GM21576 (cell line): ENCODE data around the gene MAST1.
"Not testable (repeated sequence)": the region's sequence is repeated elsewhere in the genome, so short reads cannot be mapped to it uniquely, and the experiment has no call there.

Experiments
- ATAC-seq: cut with Tn5 transposase; IDR thresholded peaks from one replicate; pipeline ENCODE4 v1.9.1; 2021; ENCODE audit warnings: mild to moderate bottlenecking, moderate library complexity; ENCODE audit not compliant: unreplicated experiment

Gene MAST1

GRCh38 chr19:12838886-12839756 is 806 bp downstream of the MAST1 start:
- ATAC-seq: no peak

- no peak for ATAC-seq
Measured at GRCh38 chr19:12840091-12841079, 2.1 kb downstream of the MAST1 start.

- ATAC-seq: no peak
Measured at GRCh38 chr19:12841094-12841493, 2.8 kb downstream of the MAST1 start.

GRCh38 chr19:12842511-12842910 is 4.2 kb downstream of the MAST1 start:
- ATAC-seq: no peak

GRCh38 chr19:12843328-12843727 is 5.0 kb downstream of the MAST1 start:
- ATAC-seq: no peak

- no peak for ATAC-seq
Measured at GRCh38 chr19:12843999-12844732, 5.9 kb downstream of the MAST1 start.

- not testable (repeated sequence) for ATAC-seq
Measured at GRCh38 chr19:12846613-12847012, 8.3 kb downstream of the MAST1 start.

GRCh38 chr19:12847159-12848139 is 9.1 kb downstream of the MAST1 start:
- ATAC-seq: peak; percentile 58

GRCh38 chr19:12856653-12857052 is 18.3 kb downstream of the MAST1 start:
- ATAC-seq: no peak

- ATAC-seq: no peak
Measured at GRCh38 chr19:12858041-12858928, 20.0 kb downstream of the MAST1 start.

- ATAC-seq: no peak
Measured at GRCh38 chr19:12859546-12859945, 21.2 kb downstream of the MAST1 start.

GRCh38 chr19:12864143-12864542 is 25.8 kb downstream of the MAST1 start:
- no peak for ATAC-seq

- no peak for ATAC-seq
Measured at GRCh38 chr19:12864721-12865715, 26.7 kb downstream of the MAST1 start.

- no peak for ATAC-seq
Measured at GRCh38 chr19:12865746-12866415, 27.6 kb downstream of the MAST1 start.

GRCh38 chr19:12866416-12867119 is 28.3 kb downstream of the MAST1 start:
- ATAC-seq: no peak
